Upper lobe of right lung (tissue), 1 donor: ENCODE measurements around the gene GPR156. TPM values are rescaled to one million over a fixed set of nuclear protein-coding genes. Genes with fewer than 3 reads are reported as not detected.
"Not testable (repeated sequence)": the region's sequence is repeated elsewhere in the genome, so short reads cannot be mapped to it uniquely, and the experiment has no call there.

Experiments used
- ATAC-seq: fragments of 200-7000 bp; cut with Tn5 transposase; one replicate; pipeline ENCODE4 v1.9.1; 2020; ENCODE audit warnings: mild to moderate bottlenecking, moderate library complexity
- DNase-seq: peaks from one replicate; pipeline ENCODE4 v3.0.0-alpha.2; 2020
- H3K27ac ChIP-seq: fragments of 200-600 bp; one replicate; pipeline ENCODE4 v1.8.0; 2022
- H3K27me3 ChIP-seq: fragments of 200-600 bp; one replicate; pipeline ENCODE4 v1.8.0; 2022; ENCODE audit warnings: mild to moderate bottlenecking
- H3K36me3 ChIP-seq: fragments of 200-600 bp; one replicate; pipeline ENCODE4 v1.8.0; 2022
- H3K4me1 ChIP-seq: fragments of 200-600 bp; one replicate; pipeline ENCODE4 v1.8.0; 2022
- H3K4me3 ChIP-seq: fragments of 200-600 bp; one replicate; pipeline ENCODE4 v1.8.0; 2022; ENCODE audit warnings: mild to moderate bottlenecking
- H3K9me3 ChIP-seq: fragments of 200-600 bp; one replicate; pipeline ENCODE4 v1.8.0; 2022
- intact Hi-C: fragments of 100-400 bp; cut with DNase I; formaldehyde crosslinking; loops from one replicate; pipeline ENCODE4 v1.11.0; 2022
- total RNA-seq: library from RNA; stranded (reverse); fragmentation: NEBNext Ultra II Directional; extraction: Animal tissue kit (Norgen Biotek cat#: 25700); gene quantifications from one replicate; pipeline ENCODE4 v1.2.1, GENCODE V29; 2021
- TF ChIP-seq, protein P1 (sequence below): fragments of 200-600 bp; IDR thresholded peaks from one replicate; pipeline ENCODE4 v1.8.0; 2022; ENCODE audit warnings: antibody characterized with exemption
- donor health status: DM: no; HTN: yes; CAD: no; lungs with severe emphysema.

GPR156 gene
- total RNA-seq, 1 donor from 2014 or later, result 0.09 TPM

DNA sequence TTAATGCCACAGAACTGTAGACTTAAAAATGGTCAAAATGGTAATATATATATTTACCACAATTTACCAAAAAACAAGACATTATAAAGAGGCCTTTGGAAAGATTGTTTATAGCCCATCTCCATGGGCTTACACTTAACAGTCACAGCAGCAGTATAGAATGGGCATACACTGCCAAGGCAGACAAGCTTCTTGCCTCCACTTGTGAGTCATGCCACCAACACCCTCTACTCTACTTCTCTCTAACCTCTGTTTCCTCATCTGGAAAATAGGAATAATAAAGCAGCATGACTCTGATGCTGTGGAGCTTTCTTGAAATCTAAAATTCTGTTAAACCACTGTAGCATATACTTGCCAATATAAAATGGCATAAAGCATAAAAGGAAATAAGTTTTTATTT, 14.4 kb upstream of the GPR156 start:
- H3K4me1 ChIP-seq, result peaks cover 4% of the 10 kb centered on the region
- no peak overlapping the region for H3K27ac ChIP-seq
- H3K4me3 ChIP-seq, result no peak overlapping the region
- TF ChIP-seq, protein P1, sequence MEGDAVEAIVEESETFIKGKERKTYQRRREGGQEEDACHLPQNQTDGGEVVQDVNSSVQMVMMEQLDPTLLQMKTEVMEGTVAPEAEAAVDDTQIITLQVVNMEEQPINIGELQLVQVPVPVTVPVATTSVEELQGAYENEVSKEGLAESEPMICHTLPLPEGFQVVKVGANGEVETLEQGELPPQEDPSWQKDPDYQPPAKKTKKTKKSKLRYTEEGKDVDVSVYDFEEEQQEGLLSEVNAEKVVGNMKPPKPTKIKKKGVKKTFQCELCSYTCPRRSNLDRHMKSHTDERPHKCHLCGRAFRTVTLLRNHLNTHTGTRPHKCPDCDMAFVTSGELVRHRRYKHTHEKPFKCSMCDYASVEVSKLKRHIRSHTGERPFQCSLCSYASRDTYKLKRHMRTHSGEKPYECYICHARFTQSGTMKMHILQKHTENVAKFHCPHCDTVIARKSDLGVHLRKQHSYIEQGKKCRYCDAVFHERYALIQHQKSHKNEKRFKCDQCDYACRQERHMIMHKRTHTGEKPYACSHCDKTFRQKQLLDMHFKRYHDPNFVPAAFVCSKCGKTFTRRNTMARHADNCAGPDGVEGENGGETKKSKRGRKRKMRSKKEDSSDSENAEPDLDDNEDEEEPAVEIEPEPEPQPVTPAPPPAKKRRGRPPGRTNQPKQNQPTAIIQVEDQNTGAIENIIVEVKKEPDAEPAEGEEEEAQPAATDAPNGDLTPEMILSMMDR, result no peak
- no peaks in the 10 kb centered on the region for H3K9me3 ChIP-seq
- DNase-seq, result no peak
- ATAC-seq, result peak; percentile 79
- no peaks in the 10 kb centered on the region for H3K36me3 ChIP-seq
- intact Hi-C loops, result no loop called here
- no peaks in the 10 kb centered on the region for H3K27me3 ChIP-seq

DNA sequence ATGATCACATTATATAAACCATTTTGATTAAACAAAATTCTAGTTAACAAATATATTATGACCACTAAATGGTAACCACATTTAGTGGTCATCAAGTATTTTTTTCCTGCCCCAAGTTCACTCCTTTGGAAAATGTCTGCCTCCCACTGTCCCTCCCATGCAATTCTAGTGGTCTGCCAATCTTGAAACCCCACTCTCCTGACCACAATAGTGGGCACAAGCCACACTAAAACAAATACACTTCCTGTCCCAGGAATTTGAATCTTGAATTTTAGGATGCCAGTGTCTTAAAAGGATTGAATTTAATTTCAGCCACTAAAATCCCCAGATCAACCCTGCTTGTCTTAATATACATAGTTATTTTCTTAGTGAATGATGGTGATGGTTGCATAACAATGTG, 14.0 kb upstream of the GPR156 start:
- intact Hi-C loops, result no loop called here
- Histone ChIP-seq H3K27ac (no peak overlapping the region), H3K27me3 (no peaks in the 10 kb centered on the region), H3K9me3 (no peaks in the 10 kb centered on the region), H3K36me3 (no peaks in the 10 kb centered on the region), H3K4me3 (no peak overlapping the region), H3K4me1 (peaks cover 4% of the 10 kb centered on the region)
- TF ChIP-seq, protein P1, result no peak
- no peak for DNase-seq
- no peak for ATAC-seq

GRCh38 chr3:120291552-120291951, 6.5 kb upstream of the GPR156 start:
- H3K9me3 ChIP-seq, ATAC-seq, H3K4me1 ChIP-seq, H3K4me3 ChIP-seq, H3K36me3 ChIP-seq, H3K27me3 ChIP-seq, DNase-seq, H3K27ac ChIP-seq, intact Hi-C loops: not testable (repeated sequence)

- Histone ChIP-seq H3K27me3 (peaks cover 4% of the 10 kb centered on the region), H3K36me3 (no peaks in the 10 kb centered on the region), H3K27ac (no peak overlapping the region), H3K4me3 (no peak overlapping the region), H3K9me3 (peaks cover 4% of the 10 kb centered on the region), H3K4me1 (peaks cover 4% of the 10 kb centered on the region)
- ATAC-seq (no peak), DNase-seq (no peak)
- intact Hi-C loops, result no loop called here
- TF ChIP-seq, protein P1, result no peak
These were observed 4.6 kb upstream of the GPR156 start for GRCh38 chr3:120289636-120290035.

- H3K27ac ChIP-seq, result no peak overlapping the region
- no peaks in the 10 kb centered on the region for H3K36me3 ChIP-seq
- no peaks in the 10 kb centered on the region for H3K9me3 ChIP-seq
- intact Hi-C loops, result no loop called here
- H3K4me1 ChIP-seq, result peaks cover 4% of the 10 kb centered on the region
- H3K4me3 ChIP-seq, result no peak overlapping the region
- TF ChIP-seq, protein P1, result no peak
- no peak for DNase-seq
- H3K27me3 ChIP-seq, result peaks cover 4% of the 10 kb centered on the region
- no peak for ATAC-seq
These were observed 1.4 kb upstream of the GPR156 start for GRCh38 chr3:120286465-120286864.

DNA sequence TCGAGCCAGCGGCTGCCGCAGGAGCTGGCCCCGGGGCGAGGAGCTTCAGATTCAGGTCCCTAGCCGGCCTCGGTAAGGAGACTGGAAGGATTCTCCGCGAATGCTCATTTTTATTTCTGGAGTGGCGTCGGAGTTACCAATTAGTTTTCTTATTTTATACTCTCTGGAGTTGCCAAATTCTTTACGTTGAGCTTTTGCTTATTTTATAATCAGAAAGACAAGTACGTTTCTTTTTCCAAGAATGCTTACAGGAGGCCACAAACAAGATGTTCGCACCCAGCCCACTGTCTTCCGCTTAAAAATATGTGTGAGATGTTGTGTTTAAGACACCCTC, 453 bp upstream of the GPR156 start:
- DNase-seq, result no peak
- TF ChIP-seq, protein P1, result no peak
- ATAC-seq, result no peak
- Histone ChIP-seq H3K27me3 (peaks cover 4% of the 10 kb centered on the region), H3K36me3 (no peaks in the 10 kb centered on the region), H3K9me3 (no peaks in the 10 kb centered on the region), H3K4me3 (peak overlapping the region; percentile 50), H3K4me1 (peaks cover 4% of the 10 kb centered on the region), H3K27ac (no peak overlapping the region)
- intact Hi-C loops, result no loop called here
